ENCODE results near the gene ZFR2. TPM values are rescaled to one million over a fixed set of nuclear protein-coding genes. Genes with fewer than 3 reads are reported as not detected.

Gene ZFR2
- total and polyA plus RNA-seq, 10 of the 15 experiments (the other 5 are each of a cell fraction or from before 2014, with no cell fraction given) = 0.18 TPM; not detected in 9

DNA sequence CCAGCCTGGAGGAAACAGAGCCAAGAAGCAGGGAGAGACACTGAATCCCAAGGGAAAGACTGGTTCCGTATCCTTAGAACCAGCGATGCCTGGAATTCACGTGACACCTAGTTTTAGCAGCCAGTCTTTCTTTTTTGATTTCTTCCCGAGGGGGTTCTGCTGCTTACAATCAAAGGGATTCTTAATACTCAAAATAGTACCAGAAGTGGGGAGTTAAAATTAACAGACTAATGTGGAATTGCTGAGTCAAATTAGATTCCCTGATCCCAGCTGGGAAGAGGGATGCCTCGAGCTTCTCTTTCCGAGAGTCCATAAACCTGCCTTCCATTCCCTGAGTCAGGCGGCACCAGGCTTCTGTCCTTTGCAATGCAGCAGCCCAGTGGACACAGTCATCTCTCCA is 77.9 kb downstream of the ZFR2 start (continued):
- TF ChIP-seq, protein P1, sequence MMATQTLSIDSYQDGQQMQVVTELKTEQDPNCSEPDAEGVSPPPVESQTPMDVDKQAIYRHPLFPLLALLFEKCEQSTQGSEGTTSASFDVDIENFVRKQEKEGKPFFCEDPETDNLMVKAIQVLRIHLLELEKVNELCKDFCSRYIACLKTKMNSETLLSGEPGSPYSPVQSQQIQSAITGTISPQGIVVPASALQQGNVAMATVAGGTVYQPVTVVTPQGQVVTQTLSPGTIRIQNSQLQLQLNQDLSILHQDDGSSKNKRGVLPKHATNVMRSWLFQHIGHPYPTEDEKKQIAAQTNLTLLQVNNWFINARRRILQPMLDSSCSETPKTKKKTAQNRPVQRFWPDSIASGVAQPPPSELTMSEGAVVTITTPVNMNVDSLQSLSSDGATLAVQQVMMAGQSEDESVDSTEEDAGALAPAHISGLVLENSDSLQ (IDR thresholded peaks at IDR 0.05) = no peak
- TF ChIP-seq SRF (IDR thresholded peaks at IDR 0.05; ENCODE audit: low read depth in 2 of 2, low read length in 2 of 2) (no peak), PML (IDR thresholded peaks at IDR 0.05; ENCODE audit: low read length) (no peak), ASH2L (IDR thresholded peaks at IDR 0.05; ENCODE audit: borderline replicate concordance, low read depth) (no peak), TCF12 (IDR thresholded peaks at IDR 0.05; ENCODE audit: low read depth, low read length) (no peak), CBX5 (IDR thresholded peaks at IDR 0.05; ENCODE audit: low read depth) (no peak), ZSCAN29 (IDR thresholded peaks at IDR 0.05) (no peak)
- TF ChIP-seq, protein P2, sequence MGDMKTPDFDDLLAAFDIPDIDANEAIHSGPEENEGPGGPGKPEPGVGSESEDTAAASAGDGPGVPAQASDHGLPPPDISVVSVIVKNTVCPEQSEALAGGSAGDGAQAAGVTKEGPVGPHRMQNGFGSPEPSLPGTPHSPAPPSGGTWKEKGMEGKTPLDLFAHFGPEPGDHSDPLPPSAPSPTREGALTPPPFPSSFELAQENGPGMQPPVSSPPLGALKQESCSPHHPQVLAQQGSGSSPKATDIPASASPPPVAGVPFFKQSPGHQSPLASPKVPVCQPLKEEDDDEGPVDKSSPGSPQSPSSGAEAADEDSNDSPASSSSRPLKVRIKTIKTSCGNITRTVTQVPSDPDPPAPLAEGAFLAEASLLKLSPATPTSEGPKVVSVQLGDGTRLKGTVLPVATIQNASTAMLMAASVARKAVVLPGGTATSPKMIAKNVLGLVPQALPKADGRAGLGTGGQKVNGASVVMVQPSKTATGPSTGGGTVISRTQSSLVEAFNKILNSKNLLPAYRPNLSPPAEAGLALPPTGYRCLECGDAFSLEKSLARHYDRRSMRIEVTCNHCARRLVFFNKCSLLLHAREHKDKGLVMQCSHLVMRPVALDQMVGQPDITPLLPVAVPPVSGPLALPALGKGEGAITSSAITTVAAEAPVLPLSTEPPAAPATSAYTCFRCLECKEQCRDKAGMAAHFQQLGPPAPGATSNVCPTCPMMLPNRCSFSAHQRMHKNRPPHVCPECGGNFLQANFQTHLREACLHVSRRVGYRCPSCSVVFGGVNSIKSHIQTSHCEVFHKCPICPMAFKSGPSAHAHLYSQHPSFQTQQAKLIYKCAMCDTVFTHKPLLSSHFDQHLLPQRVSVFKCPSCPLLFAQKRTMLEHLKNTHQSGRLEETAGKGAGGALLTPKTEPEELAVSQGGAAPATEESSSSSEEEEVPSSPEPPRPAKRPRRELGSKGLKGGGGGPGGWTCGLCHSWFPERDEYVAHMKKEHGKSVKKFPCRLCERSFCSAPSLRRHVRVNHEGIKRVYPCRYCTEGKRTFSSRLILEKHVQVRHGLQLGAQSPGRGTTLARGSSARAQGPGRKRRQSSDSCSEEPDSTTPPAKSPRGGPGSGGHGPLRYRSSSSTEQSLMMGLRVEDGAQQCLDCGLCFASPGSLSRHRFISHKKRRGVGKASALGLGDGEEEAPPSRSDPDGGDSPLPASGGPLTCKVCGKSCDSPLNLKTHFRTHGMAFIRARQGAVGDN (IDR thresholded peaks at IDR 0.05) = no peak

DNA sequence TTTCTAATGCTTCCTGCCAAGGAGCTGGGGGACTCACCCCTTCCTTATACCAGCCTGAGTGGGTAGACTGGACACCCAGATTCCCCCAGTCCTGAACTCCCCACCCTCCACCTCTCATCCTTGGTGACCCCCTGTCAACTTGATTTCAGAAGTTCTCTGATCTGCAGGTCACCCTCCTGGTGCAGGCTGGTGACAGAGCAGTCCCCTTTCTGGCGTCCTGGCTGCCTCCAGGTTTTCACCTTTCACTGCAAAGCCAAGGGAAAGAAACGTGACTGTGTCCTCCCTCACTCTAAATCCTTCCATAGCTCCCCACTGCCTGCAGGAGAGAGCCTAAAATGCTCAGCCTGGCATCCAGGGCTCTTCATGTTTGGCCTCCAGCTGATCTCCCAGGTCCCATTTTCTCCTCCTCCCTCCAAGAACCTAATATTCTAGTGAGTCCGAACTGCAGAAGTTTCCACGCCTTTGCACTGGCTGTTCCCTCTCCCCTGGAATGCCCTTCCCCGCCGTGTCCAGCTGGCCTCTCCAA is 78.6 kb downstream of the ZFR2 start:
- no peak overlapping the region for H3K4me2 ChIP-seq (ENCODE audit: control insufficient read depth, insufficient read depth)
- H3K36me3 ChIP-seq (ENCODE audit: control insufficient read depth in 2 of 2, insufficient read depth in 2 of 2, low read length in 1 of 2) = no peaks in the 10 kb centered on the region
- ATAC-seq (no peak), FAIRE-seq (no peak), DNase-seq (ENCODE audit: low read depth, low spot score) (no peak)
- WGBS (ENCODE audit: insufficient coverage, insufficient replicate concordance, low lambda C conversion rate, missing lambda C conversion rate) = 36% methylated on average over 6 of the region's 6 CpGs
- H4K20me1 ChIP-seq (ENCODE audit: control insufficient read depth, insufficient read depth) = no peaks in the 10 kb centered on the region
- in situ Hi-C loops (cut with MboI) = no loop called here
- no peak overlapping the region for H2AFZ ChIP-seq (ENCODE audit: control insufficient read depth, low read depth, low read length)
- H3K9ac ChIP-seq (ENCODE audit: control insufficient read depth, insufficient read depth, low read length) = no peak overlapping the region
- ChIA-PET RAD21 (ENCODE audit: unreplicated experiment) (no interaction called here), CTCF (interaction anchor here (0.6 kb wide), 1 partner anchor 359 kb away, joined by 3 read pairs; no protein-coding TSS in a partner anchor), POLR2A (no interaction called here), SMC1A (ENCODE audit: uncharacterized antibody, unreplicated experiment) (no interaction called here)
- intact Hi-C loops (cut with micrococcal nuclease; ENCODE audit: unreplicated experiment) = no loop called here
- no peak overlapping the region for H3K4me3 ChIP-seq
- no peaks in the 10 kb centered on the region for H3K27me3 ChIP-seq (replicated peaks in 1 of 2; ENCODE audit: control insufficient read depth in 2 of 2, insufficient read depth in 2 of 2, low read length in 1 of 2)
- H3K4me1 ChIP-seq (ENCODE audit: control insufficient read depth, insufficient read depth, low read length) = no peaks in the 10 kb centered on the region
- no peaks in the 10 kb centered on the region; the same call in 2 of the 3 replicates for H3K9me3 ChIP-seq (replicated peaks; ENCODE audit: control insufficient read depth, insufficient read depth, low read length)
- H3K27ac ChIP-seq (ENCODE audit: control insufficient read depth, insufficient read depth) = no peak overlapping the region
- no peaks in the 10 kb centered on the region for H3K79me2 ChIP-seq (ENCODE audit: control insufficient read depth, insufficient read depth, low read length)
- BruUV-seq (replicated peaks) = no TSS peak
- TF ChIP-seq, protein P3, sequence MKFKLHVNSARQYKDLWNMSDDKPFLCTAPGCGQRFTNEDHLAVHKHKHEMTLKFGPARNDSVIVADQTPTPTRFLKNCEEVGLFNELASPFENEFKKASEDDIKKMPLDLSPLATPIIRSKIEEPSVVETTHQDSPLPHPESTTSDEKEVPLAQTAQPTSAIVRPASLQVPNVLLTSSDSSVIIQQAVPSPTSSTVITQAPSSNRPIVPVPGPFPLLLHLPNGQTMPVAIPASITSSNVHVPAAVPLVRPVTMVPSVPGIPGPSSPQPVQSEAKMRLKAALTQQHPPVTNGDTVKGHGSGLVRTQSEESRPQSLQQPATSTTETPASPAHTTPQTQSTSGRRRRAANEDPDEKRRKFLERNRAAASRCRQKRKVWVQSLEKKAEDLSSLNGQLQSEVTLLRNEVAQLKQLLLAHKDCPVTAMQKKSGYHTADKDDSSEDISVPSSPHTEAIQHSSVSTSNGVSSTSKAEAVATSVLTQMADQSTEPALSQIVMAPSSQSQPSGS (IDR thresholded peaks at IDR 0.05; ENCODE audit: low read length) = no peak
- TF ChIP-seq MXI1 (IDR thresholded peaks at IDR 0.05; ENCODE audit: low read depth, low read length) = no peak
- TF ChIP-seq, protein P4, sequence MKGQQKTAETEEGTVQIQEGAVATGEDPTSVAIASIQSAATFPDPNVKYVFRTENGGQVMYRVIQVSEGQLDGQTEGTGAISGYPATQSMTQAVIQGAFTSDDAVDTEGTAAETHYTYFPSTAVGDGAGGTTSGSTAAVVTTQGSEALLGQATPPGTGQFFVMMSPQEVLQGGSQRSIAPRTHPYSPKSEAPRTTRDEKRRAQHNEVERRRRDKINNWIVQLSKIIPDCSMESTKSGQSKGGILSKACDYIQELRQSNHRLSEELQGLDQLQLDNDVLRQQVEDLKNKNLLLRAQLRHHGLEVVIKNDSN (IDR thresholded peaks at IDR 0.05; ENCODE audit: borderline replicate concordance, extremely low read length, insufficient read depth, low read depth, low read length) = no peak
- TF ChIP-seq, protein P5, sequence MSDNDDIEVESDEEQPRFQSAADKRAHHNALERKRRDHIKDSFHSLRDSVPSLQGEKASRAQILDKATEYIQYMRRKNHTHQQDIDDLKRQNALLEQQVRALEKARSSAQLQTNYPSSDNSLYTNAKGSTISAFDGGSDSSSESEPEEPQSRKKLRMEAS (IDR thresholded peaks at IDR 0.05; ENCODE audit: low read depth, low read length) = no peak
- TF ChIP-seq BACH1 (IDR thresholded peaks at IDR 0.05; ENCODE audit: borderline replicate concordance) = no peak
